Psoas muscle (tissue), 8 donors: ENCODE results near the gene CD99. TPM values are rescaled to one million over a fixed set of nuclear protein-coding genes. Genes with fewer than 3 reads are reported as not detected.
"Not testable (repeated sequence)": the region's sequence is repeated elsewhere in the genome, so short reads cannot be mapped to it uniquely, and the experiment has no call there.

ENCODE experiments used
- ATAC-seq, 4 donors: fragments of 200-7000 bp; cut with Tn5 transposase; one replicate each; pipeline ENCODE4 v1.9.1; 2020; ENCODE audit warnings: moderate library complexity in 3 of 4, mild to moderate bottlenecking in 2 of 4
- DNase-seq, 2 donors: peaks; one replicate each; pipeline ENCODE4 v3.0.0-alpha.2; 2020
- H3K27ac ChIP-seq: fragments of 200-600 bp; one replicate; pipeline ENCODE4 v1.8.0; 2022
- H3K27me3 ChIP-seq, 3 donors: fragments of 200-600 bp in 1 of 3; one replicate each; pipeline versions ENCODE4 v1.6.1 to v1.8.0; 2013 to 2022; ENCODE audit warnings: low read length in 2 of 3, mild to moderate bottlenecking in 2 of 3, moderate library complexity in 1 of 3; ENCODE audit not compliant: insufficient read depth in 3 of 3
- H3K36me3 ChIP-seq, 2 donors: fragments of 200-600 bp in 1 of 2; one replicate each; pipeline versions ENCODE4 v1.6.1 to v1.8.0; 2013 to 2022; ENCODE audit warnings: low read depth in 1 of 2, mild to moderate bottlenecking in 1 of 2, moderate library complexity in 1 of 2; ENCODE audit not compliant: insufficient read depth in 1 of 2
- H3K4me1 ChIP-seq: fragments of 200-600 bp; one replicate; pipeline ENCODE4 v1.8.0; 2022
- H3K4me3 ChIP-seq: fragments of 200-600 bp; one replicate; pipeline ENCODE4 v1.8.0; 2022; ENCODE audit warnings: mild to moderate bottlenecking
- H3K9me3 ChIP-seq: fragments of 200-600 bp; one replicate; pipeline ENCODE4 v1.8.0; 2022
- CTCF ChIP-seq: fragments of 200-600 bp; IDR thresholded peaks from one replicate; pipeline ENCODE4 v1.8.0; 2022; ENCODE audit warnings: antibody characterized with exemption
- WGBS, 3 donors: extraction: QIAGEN DNeasy Blood & Tissue Kit; methylation state at CpG; one replicate each; pipeline versions ENCODE4 v1.1.6 to v1.1.7; 2013; 5-methylcytosine and 5-hydroxymethylcytosine counted together
- intact Hi-C, 2 donors: fragments of 100-400 bp; cut with DNase I; formaldehyde crosslinking; loops; one replicate each; pipeline versions ENCODE4 v1.11.0 to v1.14.2; 2022
- polyA plus RNA-seq, 3 donors: library from polyadenylated mRNA; stranded (reverse); fragments of 200-250 nt; gene quantifications; one replicate each; pipeline ENCODE4 v1.2.3, GENCODE V29; 2013
- total RNA-seq, 4 donors: library from RNA; stranded (reverse); fragmentation: NEBNext Ultra II Directional in 2 of 4; extraction: Animal tissue kit (Norgen Biotek cat#: 25700) in 2 of 4; gene quantifications; one replicate each; pipeline versions ENCODE4 v1.2.1 to v1.2.4, GENCODE V29; 2021 to 2023
- donor health status: healthy with polysubstance abuse.
- donor health status: DM: no; HTN: no; CAD: no; lungs with moderate emphysema.
- donor health status: Bipolar disorder and iron deficiency.
- donor health status: healthy.
- donor health status: DM: yes; HTN: yes; CAD: no.
- donor health status: DM: no; HTN: no; CAD: no.
- donor health status: DM: no; HTN: no; CAD: no.
- donor health status: DM: yes; HTN: yes; CAD: no.

Gene CD99
- total and polyA plus RNA-seq, 7 donors, result 118 to 239 (median 128) TPM

- Histone ChIP-seq H3K4me3 (no peak overlapping the region), H3K36me3 (no peaks in the 10 kb centered on the region), H3K4me1 (no peaks in the 10 kb centered on the region), H3K27me3 (peaks cover 0 to 4% (median 1%) of the 10 kb centered on the region in 3 donors), H3K27ac (no peak overlapping the region), H3K9me3 (no peaks in the 10 kb centered on the region)
- DNase-seq (no peak), ATAC-seq (no peak)
- 79 to 85% (median 85%) methylated on average over 11 of the region's 11 CpGs for WGBS, 3 donors
- no peak for TF ChIP-seq CTCF
- intact Hi-C loops, result no loop called here
These were observed 75.8 kb downstream of the CD99 start for GRCh38 chrX:2766906-2767305.

- no peak for TF ChIP-seq CTCF
- H3K27me3 ChIP-seq, result peaks cover 0 to 4% (median 1%) of the 10 kb centered on the region in 3 donors
- intact Hi-C loops, result no loop called here
- no peak overlapping the region for H3K27ac ChIP-seq
- no peaks in the 10 kb centered on the region for H3K4me1 ChIP-seq
- 43 to 45% (median 45%) methylated on average over 24 to 25 of the region's 25 CpGs for WGBS, 3 donors
- no peaks in the 10 kb centered on the region for H3K36me3 ChIP-seq
- ATAC-seq (peak; percentile 48 to 75 (median 55)), DNase-seq (peak; percentile 65 to 67)
- no peak overlapping the region for H3K4me3 ChIP-seq
- H3K9me3 ChIP-seq, result no peaks in the 10 kb centered on the region
These were observed 76.7 kb downstream of the CD99 start for GRCh38 chrX:2767631-2768455.

GRCh38 chrX:2769615-2770014 lies 78.5 kb downstream of the CD99 start:
- 85 to 100% (median 93%) methylated on average over 1 of the region's 1 CpG for WGBS, 3 donors
- no peak overlapping the region for H3K27ac ChIP-seq
- H3K27me3 ChIP-seq, result peaks cover 0 to 4% (median 1%) of the 10 kb centered on the region in 3 donors
- H3K36me3 ChIP-seq, result no peaks in the 10 kb centered on the region
- H3K9me3 ChIP-seq, result peaks cover under 1% of the 10 kb centered on the region
- no peak overlapping the region for H3K4me3 ChIP-seq
- no peak for TF ChIP-seq CTCF
- no peak for DNase-seq
- ATAC-seq, result no peak
- no peaks in the 10 kb centered on the region for H3K4me1 ChIP-seq
- intact Hi-C loops, result no loop called here

GRCh38 chrX:2773166-2774055 lies 82.3 kb downstream of the CD99 start:
- H3K27me3 ChIP-seq, result peaks cover 0 to 16% (median 0%) of the 10 kb centered on the region in 3 donors
- H3K4me3 ChIP-seq, H3K27ac ChIP-seq, ATAC-seq, H3K4me1 ChIP-seq, intact Hi-C loops, DNase-seq, H3K36me3 ChIP-seq, H3K9me3 ChIP-seq: not testable (repeated sequence)
- 84 to 86% (median 86%) methylated on average over 7 to 8 of the region's 10 CpGs for WGBS, 3 donors

- ATAC-seq (no peak), DNase-seq (no peak)
- no peaks in the 10 kb centered on the region for H3K4me1 ChIP-seq
- H3K36me3 ChIP-seq, result no peaks in the 10 kb centered on the region
- no peak for TF ChIP-seq CTCF
- H3K27ac ChIP-seq, result no peak overlapping the region
- intact Hi-C loops, result no loop called here
- WGBS, 3 donors, result 70 to 87% (median 81%) methylated on average over 5 of the region's 5 CpGs
- H3K4me3 ChIP-seq, result no peak overlapping the region
- peaks cover 7% of the 10 kb centered on the region for H3K9me3 ChIP-seq
- peaks cover 0 to 12% (median 0%) of the 10 kb centered on the region in 3 donors for H3K27me3 ChIP-seq
These were observed 83.0 kb downstream of the CD99 start for GRCh38 chrX:2774057-2774456.
